Upper lobe of left lung (tissue), 4 donors: ENCODE results near the gene TTI1.

Experiments used
- CTCF ChIP-seq, 6 experiments: fragments of 450-650 bp in 4 of 6; fragments of 200-600 bp in 2 of 6; sonication (generic) in 2 of 6; IDR thresholded peaks; one replicate each; pipeline ENCODE4 v1.5.1; 2016 to 2019; ENCODE audit warnings: antibody characterized with exemption in 6 of 6
- EP300 ChIP-seq, 4 donors: sonication (generic); formaldehyde crosslinking; IDR thresholded peaks; one replicate each; pipeline ENCODE4 v1.5.1; 2017; ENCODE audit warnings: antibody characterized with exemption in 4 of 4, control low read depth in 2 of 4
- POLR2A ChIP-seq, 4 donors: fragments of 450-650 bp; IDR thresholded peaks; one replicate each; pipeline ENCODE4 v1.5.1; 2016 to 2017; ENCODE audit warnings: antibody characterized with exemption in 4 of 4, mild to moderate bottlenecking in 2 of 4

DNA sequence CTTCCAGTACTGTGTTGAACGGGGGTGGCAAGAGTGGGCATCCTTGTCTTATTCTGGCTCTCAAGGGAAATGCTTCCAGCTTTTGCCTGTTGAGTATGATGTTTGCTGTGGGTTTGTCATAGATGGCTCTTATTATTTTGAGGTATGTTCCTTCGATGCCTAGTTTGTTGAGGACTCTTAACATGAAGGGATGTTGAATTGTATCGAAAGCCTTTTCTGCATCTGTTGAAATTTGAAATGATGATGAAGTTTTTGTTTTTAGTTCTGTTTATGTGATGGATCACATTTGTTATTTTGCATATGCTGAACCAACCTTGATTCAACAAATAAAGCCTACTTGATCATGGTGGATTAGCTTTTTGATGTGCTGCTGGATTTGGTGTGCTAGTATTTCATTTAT is 48.3 kb upstream of the TTI1 start:
- no peak for TF ChIP-seq CTCF (IDR thresholded peaks at IDR 0.05)
- TF ChIP-seq EP300 (IDR thresholded peaks at IDR 0.05) = no peak
- no peak for TF ChIP-seq POLR2A (IDR thresholded peaks at IDR 0.05)
